Measurements from ENCODE around the gene GNGT2. TPM values are rescaled to one million over a fixed set of nuclear protein-coding genes. Genes with fewer than 3 reads are reported as not detected.

The GNGT2 gene
- total RNA-seq, 4 donors from 2014 or later, result 0.97 to 2.2 (median 2.1) TPM; not detected in 1

GRCh38 chr17:49213847-49214246, 3.5 kb upstream of the GNGT2 start:
- Histone ChIP-seq H3K4me1 (peaks cover 15 to 60% (median 44%) of the 10 kb centered on the region in 4 donors), H3K9me3 (no peaks in the 10 kb centered on the region), H3K36me3 (peaks cover 0 to 7% (median 0%) of the 10 kb centered on the region in 4 donors), H3K27ac (replicated peaks in 1 of 4) (peak overlapping the region in 1 of 4 donors; percentile 35), H3K4me3 (no peak overlapping the region), H3K27me3 (peaks cover 0 to 33% (median 4%) of the 10 kb centered on the region in 4 donors)
- TF ChIP-seq EP300 (IDR thresholded peaks at IDR 0.05), result no peak
- TF ChIP-seq POLR2AphosphoS5 (IDR thresholded peaks at IDR 0.05), result no peak
- no peak for TF ChIP-seq POLR2A (IDR thresholded peaks at IDR 0.05; ENCODE audit: low read depth)
- 100% methylated on average over 1 of the region's 2 CpGs for WGBS
- DNase-seq (ENCODE audit: extremely low spot score), result no peak
- intact Hi-C loops (cut with DNase I), result no loop called here

GRCh38 chr17:49213399-49213798, 3.0 kb upstream of the GNGT2 start:
- TF ChIP-seq CTCF (IDR thresholded peaks at IDR 0.05) (no peak), POLR2AphosphoS5 (IDR thresholded peaks at IDR 0.05) (no peak), EP300 (IDR thresholded peaks at IDR 0.05) (no peak), POLR2A (IDR thresholded peaks at IDR 0.05; ENCODE audit: low read depth) (no peak)
- 80% methylated on average over 5 of the region's 5 CpGs for WGBS
- H3K4me1 ChIP-seq, result peaks cover 15 to 60% (median 45%) of the 10 kb centered on the region in 4 donors

GRCh38 chr17:49209061-49209571, 1.3 kb downstream of the GNGT2 start:
- Histone ChIP-seq H3K27me3 (peaks cover 0 to 35% (median 4%) of the 10 kb centered on the region in 4 donors), H3K36me3 (no peaks in the 10 kb centered on the region), H3K27ac (replicated peaks in 1 of 4) (peak overlapping the region in 2 of 4 donors; percentile 58 to 68), H3K4me1 (peaks cover under 1 to 22% (median 13%) of the 10 kb centered on the region in 4 donors), H3K4me3 (no peak overlapping the region), H3K9me3 (no peaks in the 10 kb centered on the region)
- intact Hi-C loops (cut with DNase I), result no loop called here
- TF ChIP-seq EP300 (IDR thresholded peaks at IDR 0.05) (no peak), CTCF (IDR thresholded peaks at IDR 0.05) (no peak), POLR2A (IDR thresholded peaks at IDR 0.05; ENCODE audit: low read depth) (no peak), POLR2AphosphoS5 (IDR thresholded peaks at IDR 0.05) (no peak)
- WGBS, result 87% methylated on average over 10 of the region's 10 CpGs
- no peak for DNase-seq (ENCODE audit: extremely low spot score)

More at GRCh38 chr17:49213399-49213798, 3.0 kb upstream of the GNGT2 start:
- peaks cover 0 to 4% (median 0%) of the 10 kb centered on the region in 4 donors for H3K36me3 ChIP-seq
- peaks cover 0 to 29% (median 4%) of the 10 kb centered on the region in 4 donors for H3K27me3 ChIP-seq
- DNase-seq (ENCODE audit: extremely low spot score), result no peak
- peak overlapping the region in 1 of 4 donors; percentile 12 for H3K4me3 ChIP-seq
- no peak overlapping the region for H3K27ac ChIP-seq (replicated peaks in 1 of 4)
- H3K9me3 ChIP-seq, result no peaks in the 10 kb centered on the region
- intact Hi-C loops (cut with DNase I), result no loop called here

- no peak for TF ChIP-seq EP300 (IDR thresholded peaks at IDR 0.05)
- no peak for TF ChIP-seq CTCF (IDR thresholded peaks at IDR 0.05)
- no peak for TF ChIP-seq POLR2A (IDR thresholded peaks at IDR 0.05; ENCODE audit: low read depth)
- TF ChIP-seq POLR2AphosphoS5 (IDR thresholded peaks at IDR 0.05), result no peak
- DNase-seq (ENCODE audit: extremely low spot score), result no peak
- Histone ChIP-seq H3K9me3 (no peaks in the 10 kb centered on the region), H3K4me3 (no peak overlapping the region), H3K36me3 (no peaks in the 10 kb centered on the region), H3K4me1 (peaks cover 0 to 5% (median 4%) of the 10 kb centered on the region in 4 donors), H3K27me3 (peaks cover 0 to 23% (median 0%) of the 10 kb centered on the region in 4 donors), H3K27ac (replicated peaks in 1 of 4) (no peak overlapping the region)
- 97% methylated on average over 2 of the region's 2 CpGs for WGBS
- intact Hi-C loops (cut with DNase I), result no loop called here
Measured at GRCh38 chr17:49204516-49204915, 5.9 kb downstream of the GNGT2 start.

GRCh38 chr17:49203796-49204195, 6.6 kb downstream of the GNGT2 start:
- Histone ChIP-seq H3K27me3 (peaks cover 0 to 16% (median 0%) of the 10 kb centered on the region in 4 donors), H3K36me3 (no peaks in the 10 kb centered on the region), H3K4me1 (peaks cover 0 to 5% (median 0%) of the 10 kb centered on the region in 4 donors), H3K27ac (replicated peaks in 1 of 4) (no peak overlapping the region), H3K4me3 (no peak overlapping the region), H3K9me3 (no peaks in the 10 kb centered on the region)
- intact Hi-C loops (cut with DNase I), result no loop called here
- WGBS, result 66% methylated on average over 2 of the region's 2 CpGs
- TF ChIP-seq POLR2A (IDR thresholded peaks at IDR 0.05; ENCODE audit: low read depth) (no peak), EP300 (IDR thresholded peaks at IDR 0.05) (no peak), POLR2AphosphoS5 (IDR thresholded peaks at IDR 0.05) (no peak), CTCF (IDR thresholded peaks at IDR 0.05) (no peak)
- DNase-seq (ENCODE audit: extremely low spot score), result no peak
